Measurements from ENCODE around the gene TMEM43.
A peak's percentile ranks its signal among the peaks of the same experiment; 100 is the strongest.
"Not testable (repeated sequence)": the region's sequence is repeated elsewhere in the genome, so short reads cannot be mapped to it uniquely, and the experiment has no call there.

The TMEM43 gene, protein sequence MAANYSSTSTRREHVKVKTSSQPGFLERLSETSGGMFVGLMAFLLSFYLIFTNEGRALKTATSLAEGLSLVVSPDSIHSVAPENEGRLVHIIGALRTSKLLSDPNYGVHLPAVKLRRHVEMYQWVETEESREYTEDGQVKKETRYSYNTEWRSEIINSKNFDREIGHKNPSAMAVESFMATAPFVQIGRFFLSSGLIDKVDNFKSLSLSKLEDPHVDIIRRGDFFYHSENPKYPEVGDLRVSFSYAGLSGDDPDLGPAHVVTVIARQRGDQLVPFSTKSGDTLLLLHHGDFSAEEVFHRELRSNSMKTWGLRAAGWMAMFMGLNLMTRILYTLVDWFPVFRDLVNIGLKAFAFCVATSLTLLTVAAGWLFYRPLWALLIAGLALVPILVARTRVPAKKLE

GRCh38 chr3:14124615-14125192 lies at the start of gene TMEM43, which contains the start of gene CHCHD4:
TMEM43 (plus strand) TSS chr3:14125052; CDS start chr3:14125194, 142 bp downstream.
CHCHD4 (minus strand) TSS chr3:14124870; CDS start chr3:14124676, 194 bp downstream.
- DNase-seq: peak; percentile 89

DNA sequence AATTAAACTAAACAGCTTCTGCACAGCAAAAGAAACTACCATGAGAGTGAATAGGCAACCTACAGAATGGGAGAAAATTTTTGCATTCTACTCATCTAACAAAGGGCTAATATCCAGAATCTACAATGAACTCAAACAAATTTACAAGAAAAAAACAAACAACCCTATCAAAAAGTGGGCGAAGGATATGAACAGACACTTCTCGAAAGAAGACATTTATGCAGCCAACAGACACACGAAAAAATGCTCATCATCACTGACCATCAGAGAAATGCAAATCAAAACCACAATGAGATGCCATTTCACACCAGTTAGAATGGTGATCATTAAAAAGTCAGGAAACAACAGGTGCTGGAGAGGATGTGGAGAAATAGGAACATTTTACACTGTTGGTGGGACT lies 49.6 kb upstream of the TMEM43 start:
- not testable (repeated sequence) for DNase-seq

DNA sequence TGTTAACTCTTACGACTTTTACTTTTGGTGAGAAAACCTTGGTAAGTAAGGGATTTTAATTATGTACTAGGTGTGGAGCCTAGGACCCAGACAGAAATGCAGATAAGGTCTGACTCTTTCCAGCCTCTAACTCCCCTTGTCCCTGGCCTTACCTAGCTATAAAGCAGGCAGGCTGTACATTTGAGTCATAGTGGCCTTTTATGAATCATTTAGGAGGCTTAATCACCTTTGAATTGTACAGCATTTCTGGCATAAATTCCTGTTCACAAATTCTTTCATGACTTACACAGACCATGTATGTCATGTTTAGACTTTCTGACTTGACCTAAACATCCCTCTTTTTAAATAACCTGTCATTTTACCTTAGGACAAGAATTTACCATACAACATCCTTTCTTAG lies 47.5 kb upstream of the TMEM43 start:
- DNase-seq: no peak

GRCh38 chr3:14082108-14082657 lies 42.7 kb upstream of the TMEM43 start:
- no peak for DNase-seq

DNA sequence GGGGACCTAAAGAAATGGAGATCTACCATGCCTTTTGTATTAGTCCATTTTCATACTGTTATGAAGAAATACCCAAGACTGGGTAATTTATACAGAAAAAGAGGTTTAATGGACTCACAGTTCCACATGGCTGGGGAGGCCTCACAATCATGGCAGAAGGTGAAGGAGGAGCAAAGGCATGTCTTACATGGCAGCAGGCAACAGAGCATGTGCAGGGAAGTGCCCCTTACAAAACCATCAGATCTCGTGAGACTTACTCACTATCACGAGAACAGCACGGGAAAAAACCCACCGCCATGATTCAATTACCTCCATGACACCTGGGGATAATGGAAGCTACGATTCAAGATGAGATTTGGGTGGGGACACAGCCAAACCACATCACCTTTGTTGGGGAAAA lies 37.4 kb upstream of the TMEM43 start:
- DNase-seq: not testable (repeated sequence)

DNA sequence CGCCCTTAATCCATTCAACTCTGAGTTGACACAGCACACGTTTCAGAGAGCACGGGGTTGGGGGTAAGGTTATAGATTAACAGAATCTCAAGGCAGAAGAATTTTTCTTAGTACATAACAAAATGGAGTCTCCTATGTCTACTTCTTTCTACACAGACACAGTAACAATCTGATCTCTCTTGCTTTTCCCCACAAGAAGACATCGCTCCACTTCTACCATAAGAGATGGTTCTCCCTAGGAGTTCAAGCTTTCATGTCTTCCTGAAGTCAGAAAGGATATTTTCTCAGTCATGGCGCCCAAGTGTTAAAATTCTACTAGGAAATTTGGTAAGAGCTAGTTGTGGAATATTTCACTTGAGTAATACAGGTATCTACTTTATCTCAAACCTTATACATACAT lies 32.9 kb upstream of the TMEM43 start:
- DNase-seq: not testable (repeated sequence)

DNA sequence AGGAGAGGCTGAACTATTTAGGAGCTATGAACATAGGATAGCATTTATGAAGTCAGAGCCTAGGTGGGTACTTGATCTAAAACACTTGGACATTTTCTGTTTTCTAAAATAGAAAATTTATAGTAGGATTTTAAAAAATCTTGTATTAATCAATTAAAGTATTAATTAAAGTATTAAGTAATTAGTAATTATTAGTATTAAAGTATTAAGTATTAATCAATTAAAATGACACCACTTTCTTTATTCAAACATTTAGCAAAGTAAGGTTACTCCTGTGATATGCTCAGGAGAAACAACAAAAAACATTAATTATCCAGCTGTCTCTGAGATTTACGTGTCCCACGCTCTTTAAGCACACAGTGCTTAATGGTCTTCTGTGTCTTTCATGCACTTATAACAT lies 32.4 kb upstream of the TMEM43 start:
- DNase-seq: no peak

GRCh38 chr3:14093831-14094230 lies 31.0 kb upstream of the TMEM43 start:
- DNase-seq: no peak

GRCh38 chr3:14096742-14097141 lies 28.1 kb upstream of the TMEM43 start:
- no peak for DNase-seq

- no peak for DNase-seq
Observed at GRCh38 chr3:14097616-14098391, 27.0 kb upstream of the TMEM43 start.

GRCh38 chr3:14109821-14110220 lies 15.0 kb upstream of the TMEM43 start:
- not testable (repeated sequence) for DNase-seq

DNA sequence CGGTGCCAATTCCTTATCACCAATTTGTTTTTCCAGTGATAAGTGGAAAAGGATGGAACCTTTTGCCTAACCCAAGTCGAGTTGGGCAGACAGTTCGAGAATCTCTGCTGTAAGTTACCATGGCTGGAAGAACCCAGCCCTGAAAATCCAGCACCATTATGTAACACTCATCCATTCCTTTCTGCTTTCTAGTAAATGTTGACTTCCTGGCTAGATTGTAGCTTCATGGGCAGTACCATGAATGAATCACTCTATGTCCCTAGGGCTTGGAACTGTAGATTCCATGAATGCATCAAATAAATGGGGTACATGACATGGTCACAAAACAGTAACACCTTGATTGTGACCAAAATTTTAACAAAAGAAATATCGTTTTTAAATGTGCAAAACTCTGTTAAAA lies 14.2 kb upstream of the TMEM43 start:
- DNase-seq: no peak

DNA sequence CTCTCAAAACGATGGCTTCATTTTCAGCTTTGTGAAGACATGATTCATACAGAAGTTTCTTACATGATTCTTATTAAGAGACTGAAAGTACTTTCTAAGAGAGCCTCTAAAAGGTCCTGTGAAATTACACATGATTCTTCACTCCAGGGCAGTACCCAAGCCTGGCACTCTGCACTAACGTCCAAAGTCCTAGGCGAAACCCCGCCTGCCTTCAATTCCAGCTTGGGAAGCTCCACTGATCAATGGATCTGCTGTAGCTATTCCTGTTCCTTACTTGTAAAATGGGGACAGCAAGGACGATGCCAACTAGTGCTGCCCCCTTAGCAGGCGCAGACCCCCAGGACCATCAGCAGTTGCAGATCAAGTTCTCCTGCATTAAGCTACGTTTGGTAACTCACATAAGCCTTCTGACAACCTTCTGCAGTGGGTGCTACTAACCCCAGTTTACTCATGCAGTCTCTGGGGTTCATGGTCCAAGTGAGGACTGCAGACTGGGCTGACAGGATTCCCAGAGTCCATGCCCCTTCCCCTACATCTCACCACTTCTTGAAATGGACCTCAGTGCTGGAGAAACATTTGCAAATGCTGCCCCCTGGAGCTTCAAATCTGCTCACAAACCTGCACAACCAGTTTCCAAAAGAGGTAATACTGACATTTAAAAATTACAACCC lies 10.8 kb upstream of the TMEM43 start:
- no peak for DNase-seq

GRCh38 chr3:14117468-14118399 lies 7.1 kb upstream of the TMEM43 start:
- no peak for DNase-seq

DNA sequence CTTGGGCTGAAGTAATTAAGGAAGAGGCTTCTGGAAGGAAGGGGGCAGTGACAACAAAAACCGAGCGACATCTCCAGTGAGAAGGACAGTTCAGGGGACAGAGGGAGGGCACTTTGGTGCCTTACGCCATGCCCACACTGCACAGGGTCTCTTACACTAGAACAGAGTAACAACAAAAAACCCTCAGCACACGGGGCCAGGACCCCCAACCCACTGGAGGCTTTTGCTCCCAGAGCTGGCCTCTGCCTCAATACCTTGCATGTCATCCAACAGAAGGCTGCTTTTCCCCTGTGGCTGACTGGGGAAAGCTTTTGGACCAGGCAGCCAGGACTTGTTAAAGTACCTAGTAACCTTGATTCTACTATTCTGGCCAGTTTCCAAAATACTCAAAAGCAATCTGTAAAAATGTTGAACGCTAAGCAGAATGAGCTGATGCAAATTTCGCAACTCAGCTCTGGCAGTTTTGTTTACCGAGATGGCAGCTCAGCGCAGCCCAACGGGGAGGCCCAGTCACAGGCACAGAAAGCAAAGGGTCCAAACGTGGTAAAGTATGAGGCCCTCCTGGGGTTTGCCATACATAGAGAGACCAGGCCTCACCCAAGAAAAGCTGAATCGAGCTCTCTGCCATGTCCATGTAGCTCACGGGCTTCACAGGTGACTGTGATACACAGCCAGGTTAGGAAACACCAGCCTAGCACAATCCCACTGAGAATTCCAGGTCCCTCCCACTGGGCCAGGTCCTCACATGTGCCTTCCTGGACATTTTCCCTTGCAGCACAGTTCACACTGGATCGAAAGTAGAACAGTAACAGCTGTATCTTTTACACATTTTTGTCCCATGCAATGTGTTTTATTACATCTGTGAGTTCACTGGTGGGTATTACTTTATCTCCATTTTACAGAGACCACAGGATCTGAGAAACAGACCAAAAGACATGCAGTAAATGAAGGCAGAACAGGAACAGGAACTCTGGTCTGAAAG lies 6.2 kb upstream of the TMEM43 start:
- DNase-seq: no peak

DNA sequence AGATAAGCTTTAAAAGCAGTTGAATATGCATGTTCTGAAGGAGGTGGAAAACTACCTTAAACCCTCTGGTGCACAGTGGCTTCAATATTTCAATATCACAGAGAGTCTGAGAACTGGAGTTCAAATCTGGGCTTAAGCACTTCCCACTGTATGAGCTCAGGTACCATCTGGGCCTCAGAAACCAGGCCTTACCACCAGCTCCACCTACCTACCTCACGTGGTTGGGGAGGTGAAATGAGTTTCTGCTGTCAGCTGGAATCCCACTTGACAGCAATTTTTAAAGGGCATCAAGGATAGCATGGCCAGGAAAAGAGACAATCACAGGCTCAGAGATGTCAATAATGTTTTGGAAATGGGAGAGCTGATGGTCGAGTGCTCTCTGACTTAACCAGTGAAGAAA lies 5.2 kb upstream of the TMEM43 start:
- no peak for DNase-seq

DNA sequence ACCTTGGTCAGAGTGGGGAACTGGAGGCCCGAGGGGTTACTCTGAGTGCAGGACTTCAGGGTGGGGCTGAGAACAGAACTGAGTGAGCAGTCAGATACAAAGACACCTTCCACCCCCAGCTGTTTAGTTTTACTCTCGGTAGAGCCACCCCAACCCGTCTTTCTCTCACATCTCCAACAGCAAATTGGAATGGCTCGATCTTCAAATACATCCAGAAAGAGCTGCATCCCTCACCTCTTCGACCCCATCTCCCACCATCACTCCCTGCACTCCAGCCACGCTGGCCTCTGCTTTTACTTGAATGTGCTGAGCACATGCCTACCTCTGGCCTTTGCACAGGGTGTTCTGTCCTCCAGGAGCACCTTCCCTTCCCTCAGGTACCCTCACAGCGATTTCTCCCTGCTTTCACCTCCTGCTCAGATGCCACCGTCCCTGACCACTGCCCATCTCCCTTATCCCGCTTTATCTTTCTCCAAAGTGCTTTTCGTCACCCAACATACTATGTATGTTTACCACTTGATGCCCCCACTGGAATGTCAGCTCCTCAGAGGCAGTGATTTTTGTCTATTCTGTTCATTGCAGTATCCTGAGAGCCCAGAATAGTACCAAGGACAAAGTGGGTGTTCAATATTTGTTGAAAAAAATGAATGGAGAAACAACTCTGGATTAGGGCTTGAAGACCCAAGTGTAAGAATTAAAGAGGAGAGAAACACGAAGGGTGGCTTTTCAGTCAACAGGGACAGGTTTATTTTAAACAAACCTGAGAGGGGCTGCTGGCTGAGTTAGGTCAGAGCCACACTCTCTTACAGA lies 4.5 kb upstream of the TMEM43 start:
- no peak for DNase-seq

GRCh38 chr3:14120921-14121448 lies 3.9 kb upstream of the TMEM43 start:
- DNase-seq: not testable (repeated sequence)

DNA sequence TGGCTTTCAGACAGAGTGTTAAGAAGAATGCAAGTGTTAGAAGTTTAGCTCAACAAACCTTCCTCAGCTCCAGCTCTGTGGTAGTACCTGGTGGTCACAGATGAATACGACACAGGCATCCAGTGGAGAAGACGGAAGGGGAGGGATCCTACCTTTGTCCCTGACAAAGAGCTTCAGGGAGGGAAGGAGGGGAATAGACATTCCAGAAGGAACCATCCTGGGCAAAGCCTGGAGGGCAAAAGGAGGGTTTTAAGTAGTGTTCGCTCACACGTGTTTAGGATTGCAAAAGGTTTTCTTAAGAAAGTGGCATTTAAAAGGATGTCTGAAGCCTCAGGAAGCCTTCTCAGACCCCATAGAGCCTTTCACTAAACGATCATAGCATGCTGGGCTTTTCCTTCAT lies 3.0 kb upstream of the TMEM43 start:
- DNase-seq: no peak

All from SIG-M5 (cell line).